ENCODE measurements around the gene TNXB.
"Not testable (repeated sequence)": the region's sequence is repeated elsewhere in the genome, so short reads cannot be mapped to it uniquely, and the experiment has no call there.

Gene TNXB

GRCh38 chr6:32028631-32029030 is 80.5 kb downstream of the TNXB start:
- not testable (repeated sequence) for DNase-seq (ENCODE audit: low read depth); H3K4me3 ChIP-seq (ENCODE audit: low read length)

GRCh38 chr6:32022100-32022499 is 87.0 kb downstream of the TNXB start:
- H3K4me3 ChIP-seq (ENCODE audit: low read length); DNase-seq (ENCODE audit: low read depth): not testable (repeated sequence)

- not testable (repeated sequence) for DNase-seq (ENCODE audit: low read depth); H3K4me3 ChIP-seq (ENCODE audit: low read length)
Observed at GRCh38 chr6:32014547-32014946, 94.6 kb downstream of the TNXB start, which contains the start of gene C4B. C4B (plus strand) TSS chr6:32014795; CDS start chr6:32014846, 51 bp downstream.

- not testable (repeated sequence) for DNase-seq (ENCODE audit: low read depth); H3K4me3 ChIP-seq (ENCODE audit: low read length)
Observed at GRCh38 chr6:32013738-32014137, 95.4 kb downstream of the TNXB start.

GRCh38 chr6:32012941-32013617 is 96.1 kb downstream of the TNXB start:
- not testable (repeated sequence) for DNase-seq (ENCODE audit: low read depth); H3K4me3 ChIP-seq (ENCODE audit: low read length)

- not testable (repeated sequence) for DNase-seq (ENCODE audit: low read depth); H3K4me3 ChIP-seq (ENCODE audit: low read length)
Observed at GRCh38 chr6:32010856-32011530, 98.1 kb downstream of the TNXB start.

- H3K4me3 ChIP-seq (ENCODE audit: low read length); DNase-seq (ENCODE audit: low read depth): not testable (repeated sequence)
Observed at GRCh38 chr6:32009537-32009936, 99.6 kb downstream of the TNXB start.

- not testable (repeated sequence) for H3K4me3 ChIP-seq (ENCODE audit: low read length); DNase-seq (ENCODE audit: low read depth)
Observed at GRCh38 chr6:32008616-32009015, 100.5 kb downstream of the TNXB start.

GRCh38 chr6:32008037-32008436 is 101.1 kb downstream of the TNXB start:
- not testable (repeated sequence) for H3K4me3 ChIP-seq (ENCODE audit: low read length); DNase-seq (ENCODE audit: low read depth)

- not testable (repeated sequence) for H3K4me3 ChIP-seq (ENCODE audit: low read length); DNase-seq (ENCODE audit: low read depth)
Observed at GRCh38 chr6:32007086-32007485, 102.1 kb downstream of the TNXB start.

GRCh38 chr6:32005991-32006529 is 103.1 kb downstream of the TNXB start:
- not testable (repeated sequence) for DNase-seq (ENCODE audit: low read depth); H3K4me3 ChIP-seq (ENCODE audit: low read length)

- not testable (repeated sequence) for H3K4me3 ChIP-seq (ENCODE audit: low read length); DNase-seq (ENCODE audit: low read depth)
Observed at GRCh38 chr6:32005538-32005880, 103.6 kb downstream of the TNXB start.

- not testable (repeated sequence) for H3K4me3 ChIP-seq (ENCODE audit: low read length); DNase-seq (ENCODE audit: low read depth)
Observed at GRCh38 chr6:32004864-32005537, 104.1 kb downstream of the TNXB start.

GRCh38 chr6:32004393-32004792 is 104.7 kb downstream of the TNXB start:
- DNase-seq (ENCODE audit: low read depth); H3K4me3 ChIP-seq (ENCODE audit: low read length): not testable (repeated sequence)

- H3K4me3 ChIP-seq (ENCODE audit: low read length); DNase-seq (ENCODE audit: low read depth): not testable (repeated sequence)
Observed at GRCh38 chr6:32003301-32003700, 105.8 kb downstream of the TNXB start.

- H3K4me3 ChIP-seq (ENCODE audit: low read length); DNase-seq (ENCODE audit: low read depth): not testable (repeated sequence)
Observed at GRCh38 chr6:32002546-32003268, 106.4 kb downstream of the TNXB start.

- not testable (repeated sequence) for DNase-seq (ENCODE audit: low read depth); H3K4me3 ChIP-seq (ENCODE audit: low read length)
Observed at GRCh38 chr6:31996385-31996784, 112.8 kb downstream of the TNXB start.

GRCh38 chr6:31994421-31994820 is 114.7 kb downstream of the TNXB start:
- not testable (repeated sequence) for H3K4me3 ChIP-seq (ENCODE audit: low read length); DNase-seq (ENCODE audit: low read depth)
